ENCODE measurements around the gene OR2T10. TPM values are rescaled to one million over a fixed set of nuclear protein-coding genes. Genes with fewer than 3 reads are reported as not detected.
"Not testable (repeated sequence)": the region's sequence is repeated elsewhere in the genome, so short reads cannot be mapped to it uniquely, and the experiment has no call there.

OR2T10 gene
- total RNA-seq, 4 donors from 2014 or later: not detected

DNA sequence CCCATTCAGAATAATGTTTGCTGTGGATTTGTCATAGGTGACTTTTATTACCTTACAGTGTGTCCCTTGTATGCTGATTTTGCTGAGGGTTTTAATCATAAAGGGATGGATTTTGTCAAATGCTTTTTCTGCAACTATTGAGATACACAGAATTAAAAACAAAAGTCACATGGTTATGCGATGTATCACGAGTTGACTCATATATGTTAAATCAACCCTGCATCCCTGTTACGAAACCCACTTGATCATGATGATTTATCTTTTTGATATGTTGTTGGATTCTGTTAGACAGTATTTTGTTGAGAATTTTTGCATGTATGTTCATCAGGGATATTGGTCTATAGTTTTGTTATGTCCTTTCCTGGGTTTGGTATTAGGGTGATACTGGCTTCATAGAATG is 12.2 kb downstream of the OR2T10 start:
- Histone ChIP-seq H3K27me3 (no peaks in the 10 kb centered on the region), H3K27ac (no peak overlapping the region), H3K36me3 (no peaks in the 10 kb centered on the region), H3K9me3 (no peaks in the 10 kb centered on the region), H3K4me3 (no peak overlapping the region), H3K4me1 (no peaks in the 10 kb centered on the region)
- DNase-seq: no peak
- no peak for TF ChIP-seq POLR2A (IDR thresholded peaks at IDR 0.05)
- TF ChIP-seq, protein P1, sequence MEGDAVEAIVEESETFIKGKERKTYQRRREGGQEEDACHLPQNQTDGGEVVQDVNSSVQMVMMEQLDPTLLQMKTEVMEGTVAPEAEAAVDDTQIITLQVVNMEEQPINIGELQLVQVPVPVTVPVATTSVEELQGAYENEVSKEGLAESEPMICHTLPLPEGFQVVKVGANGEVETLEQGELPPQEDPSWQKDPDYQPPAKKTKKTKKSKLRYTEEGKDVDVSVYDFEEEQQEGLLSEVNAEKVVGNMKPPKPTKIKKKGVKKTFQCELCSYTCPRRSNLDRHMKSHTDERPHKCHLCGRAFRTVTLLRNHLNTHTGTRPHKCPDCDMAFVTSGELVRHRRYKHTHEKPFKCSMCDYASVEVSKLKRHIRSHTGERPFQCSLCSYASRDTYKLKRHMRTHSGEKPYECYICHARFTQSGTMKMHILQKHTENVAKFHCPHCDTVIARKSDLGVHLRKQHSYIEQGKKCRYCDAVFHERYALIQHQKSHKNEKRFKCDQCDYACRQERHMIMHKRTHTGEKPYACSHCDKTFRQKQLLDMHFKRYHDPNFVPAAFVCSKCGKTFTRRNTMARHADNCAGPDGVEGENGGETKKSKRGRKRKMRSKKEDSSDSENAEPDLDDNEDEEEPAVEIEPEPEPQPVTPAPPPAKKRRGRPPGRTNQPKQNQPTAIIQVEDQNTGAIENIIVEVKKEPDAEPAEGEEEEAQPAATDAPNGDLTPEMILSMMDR (IDR thresholded peaks at IDR 0.05): no peak

DNA sequence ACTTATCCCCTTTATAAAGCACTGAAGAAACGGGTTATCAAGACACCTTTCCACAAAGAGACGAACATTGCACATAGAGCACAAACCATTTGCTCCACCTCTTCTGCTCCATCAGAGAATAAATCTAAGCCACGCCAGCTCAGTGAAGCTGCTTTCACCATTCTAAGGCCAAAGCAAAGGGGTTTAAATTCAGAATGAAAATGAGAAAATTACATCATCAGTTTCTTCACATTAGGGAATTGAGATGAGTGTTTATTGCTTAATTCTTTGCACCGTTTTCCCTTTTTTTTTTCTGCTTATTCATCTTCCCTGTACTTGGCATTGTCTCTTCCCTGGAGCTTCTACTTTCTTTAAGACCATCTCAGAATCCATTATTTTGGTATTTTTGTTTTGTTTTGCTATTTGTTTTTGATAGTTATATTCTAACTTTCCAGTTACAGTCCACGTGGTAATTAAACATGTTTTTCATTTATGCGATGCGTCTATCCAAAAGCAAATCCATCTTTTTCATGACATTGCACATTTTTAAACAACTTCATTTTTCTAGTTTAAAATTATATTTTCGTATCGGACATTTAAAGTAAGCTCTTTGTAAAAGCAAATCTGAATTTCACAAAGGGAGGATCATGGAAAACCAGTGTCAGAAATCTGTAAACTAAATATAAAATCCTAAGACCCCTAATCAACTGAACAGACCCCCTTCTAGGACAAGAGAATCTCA is 21.1 kb downstream of the OR2T10 start:
- Histone ChIP-seq H3K27me3 (no peaks in the 10 kb centered on the region), H3K4me3 (no peak overlapping the region), H3K27ac (no peak overlapping the region), H3K4me1 (no peaks in the 10 kb centered on the region), H3K36me3 (no peaks in the 10 kb centered on the region), H3K9me3 (no peaks in the 10 kb centered on the region)
- TF ChIP-seq, protein P1 (IDR thresholded peaks at IDR 0.05): no peak
- TF ChIP-seq POLR2A (IDR thresholded peaks at IDR 0.05): no peak
- no peak for DNase-seq

DNA sequence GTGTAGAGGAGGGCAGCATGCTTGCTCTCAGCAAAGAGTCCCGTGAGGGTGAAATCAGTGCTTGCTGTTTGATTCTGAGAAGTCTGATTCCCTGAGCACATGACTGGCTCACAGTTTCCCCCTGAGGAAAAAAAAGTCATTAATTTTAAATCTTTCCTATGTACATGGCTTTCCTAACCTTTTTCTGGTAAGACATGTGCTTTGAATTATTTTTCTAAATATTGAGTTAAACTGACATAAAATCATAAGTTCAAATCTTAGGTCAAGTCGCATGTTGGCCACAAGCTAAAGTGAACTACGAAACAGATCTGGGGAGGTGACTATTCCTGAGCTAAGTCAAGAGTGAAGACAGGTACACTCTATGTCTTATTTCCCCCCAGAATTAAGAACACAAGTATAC is 22.8 kb downstream of the OR2T10 start, which contains the start of gene OR2T34:
OR2T34 (minus strand) TSS at position 101 of the 400 bp plus-strand sequence; CDS start at position 101, 0 bp downstream.
- not testable (repeated sequence) for H3K27ac ChIP-seq

DNA sequence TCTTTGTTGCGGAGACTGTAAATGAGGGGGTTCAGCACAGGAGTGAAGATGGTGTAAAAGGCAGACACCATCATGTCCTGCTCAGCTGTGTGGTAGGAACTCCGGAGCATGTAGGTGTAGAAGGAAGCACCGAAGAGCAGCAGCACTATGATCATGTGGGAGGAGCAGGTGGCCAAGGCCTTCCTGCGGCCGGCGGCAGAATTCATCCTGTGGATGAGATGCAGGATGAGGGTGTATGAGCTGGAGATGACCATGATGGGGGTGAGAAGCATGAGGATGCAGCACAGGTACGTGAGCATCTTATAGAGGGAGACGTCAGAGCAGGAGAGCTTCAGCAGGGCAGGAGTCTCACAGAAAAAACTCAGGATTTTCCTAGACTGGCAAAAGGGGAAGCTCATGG is 23.6 kb downstream of the OR2T10 start:
- not testable (repeated sequence) for H3K36me3 ChIP-seq, H3K27me3 ChIP-seq, H3K4me3 ChIP-seq, H3K4me1 ChIP-seq, H3K9me3 ChIP-seq, H3K27ac ChIP-seq, DNase-seq

More for the DNA sequence above, 22.8 kb downstream of the OR2T10 start, which contains the start of gene OR2T34:
- H3K4me3 ChIP-seq, DNase-seq, H3K4me1 ChIP-seq, H3K9me3 ChIP-seq, H3K36me3 ChIP-seq, H3K27me3 ChIP-seq: not testable (repeated sequence)

DNA sequence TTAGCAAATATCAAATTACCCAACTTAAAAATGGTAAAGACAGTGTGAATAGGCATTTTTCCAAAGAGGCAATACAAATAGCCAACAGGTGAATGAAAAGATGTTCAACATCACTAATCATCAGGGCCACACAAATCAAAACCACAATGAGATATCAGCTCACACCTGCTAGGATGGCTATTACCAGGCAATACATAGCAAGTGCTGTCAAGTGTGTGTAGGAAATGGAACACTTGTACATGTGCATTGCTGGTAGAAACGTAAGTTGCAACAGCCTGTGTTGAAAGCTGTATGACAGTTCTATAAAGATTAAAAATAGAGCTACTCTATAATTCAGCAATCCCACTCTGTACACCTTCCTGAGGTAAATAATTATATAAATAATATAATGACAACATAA is 25.5 kb downstream of the OR2T10 start:
- H3K4me3 ChIP-seq, DNase-seq, H3K36me3 ChIP-seq, H3K9me3 ChIP-seq, H3K4me1 ChIP-seq, H3K27ac ChIP-seq, H3K27me3 ChIP-seq: not testable (repeated sequence)

DNA sequence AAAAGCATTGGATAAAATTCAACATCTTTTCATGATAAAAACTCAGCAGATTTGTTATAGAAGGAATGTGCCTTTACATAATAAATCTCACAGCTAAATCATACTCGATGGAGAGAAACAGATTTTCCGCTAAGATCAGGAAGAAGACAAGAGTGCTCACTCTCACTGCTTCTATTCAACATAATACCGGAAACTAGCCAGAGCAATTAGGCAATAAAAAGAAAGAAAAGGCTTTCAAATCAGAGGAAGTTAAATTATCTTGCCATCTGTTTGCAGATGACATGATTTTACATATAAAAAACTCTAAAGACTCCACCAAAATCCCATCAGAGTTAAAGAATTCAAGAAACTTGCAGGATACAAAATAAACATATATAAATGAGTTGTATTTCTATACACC is 26.7 kb downstream of the OR2T10 start:
- H3K27me3 ChIP-seq, H3K9me3 ChIP-seq, H3K4me3 ChIP-seq, H3K27ac ChIP-seq, H3K4me1 ChIP-seq, H3K36me3 ChIP-seq, DNase-seq: not testable (repeated sequence)

DNA sequence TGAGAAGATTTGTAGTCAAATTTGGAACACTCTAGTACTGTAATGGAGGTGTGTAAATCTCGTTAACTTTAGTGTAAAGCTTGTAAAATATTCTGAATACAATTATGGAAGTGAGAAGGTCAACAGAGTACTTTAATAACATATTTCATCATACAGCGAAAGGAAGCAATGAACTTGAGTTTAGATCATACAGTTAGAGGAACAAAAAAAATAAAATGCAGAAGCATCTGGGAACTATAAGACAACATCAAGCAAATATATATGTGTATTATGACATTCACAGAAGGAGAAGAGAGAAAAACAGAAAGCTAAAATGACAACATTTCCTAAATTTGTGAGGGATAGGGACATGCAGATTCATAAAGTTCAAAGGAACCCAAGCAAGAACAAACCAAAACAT is 28.5 kb downstream of the OR2T10 start:
- H3K4me3 ChIP-seq, H3K9me3 ChIP-seq, DNase-seq, H3K27me3 ChIP-seq, H3K36me3 ChIP-seq, H3K27ac ChIP-seq, H3K4me1 ChIP-seq: not testable (repeated sequence)

DNA sequence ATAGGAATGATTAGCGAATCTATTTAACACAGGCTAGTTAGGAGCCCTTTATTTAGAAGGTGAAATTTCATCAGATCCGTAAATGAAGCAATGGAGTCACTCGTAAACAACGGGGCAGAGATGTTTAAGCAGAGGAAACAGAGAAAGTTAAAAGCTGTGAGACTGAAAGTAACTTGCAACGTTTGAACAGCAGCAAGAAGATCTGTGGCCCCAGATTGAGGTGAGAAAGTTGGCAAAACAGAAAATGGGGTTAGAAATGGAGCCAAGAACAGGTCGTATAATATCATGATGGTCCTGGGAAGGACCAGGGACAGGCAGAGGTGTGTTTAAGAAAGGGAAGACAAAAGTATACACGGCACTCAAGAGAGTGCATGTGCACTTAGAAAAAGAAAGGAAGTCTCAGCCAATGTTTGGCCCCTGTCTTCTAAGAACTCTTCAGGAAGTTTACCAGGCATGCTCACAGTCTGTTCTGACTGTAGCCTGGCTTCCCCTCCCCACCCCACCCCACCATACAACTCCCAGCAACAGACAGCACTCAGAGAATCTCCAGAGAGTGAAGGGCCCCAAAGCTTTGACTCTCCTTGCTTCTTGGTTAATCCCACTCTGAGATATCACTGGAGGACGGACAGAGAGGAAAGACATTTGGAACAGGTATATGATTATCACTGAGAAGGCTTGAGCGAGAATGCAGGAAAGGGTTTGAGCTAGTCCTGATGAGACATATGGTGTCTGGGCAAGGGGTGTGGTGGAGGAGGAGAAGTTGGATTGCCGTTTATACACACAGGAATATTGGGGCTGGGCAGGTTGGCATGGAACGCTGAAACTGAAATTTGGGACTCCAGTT is 31.7 kb downstream of the OR2T10 start:
- peak overlapping the region in 1 of 4 donors; percentile 10 for H3K27ac ChIP-seq
- H3K4me3 ChIP-seq, DNase-seq, H3K9me3 ChIP-seq, H3K27me3 ChIP-seq, H3K36me3 ChIP-seq, H3K4me1 ChIP-seq: not testable (repeated sequence)

DNA sequence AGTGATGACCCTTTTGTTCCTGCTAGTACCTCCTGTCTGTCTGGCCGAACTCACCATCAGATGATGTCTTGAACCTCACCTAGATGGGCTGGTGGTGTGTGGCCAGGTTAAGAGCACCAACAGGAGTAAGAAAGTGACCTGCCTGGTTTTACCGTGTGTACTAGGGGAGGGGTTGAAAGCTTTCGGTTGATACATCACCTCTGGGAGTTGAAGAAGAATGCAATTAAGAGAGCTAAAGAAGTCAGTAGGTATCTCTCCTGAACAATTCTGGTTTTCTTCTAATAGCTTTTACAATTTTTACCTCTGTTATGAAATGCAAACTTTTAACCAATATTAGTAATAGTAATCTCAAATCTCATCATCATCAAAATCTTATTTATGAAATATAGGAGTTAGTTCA is 34.8 kb downstream of the OR2T10 start, which contains the start of gene OR2T29:
OR2T29 (minus strand) TSS at position 101 of the 400 bp plus-strand sequence. CDS start 3,281 bp downstream, outside the sequence.
- not testable (repeated sequence) for H3K27ac ChIP-seq, H3K9me3 ChIP-seq, H3K4me3 ChIP-seq, H3K36me3 ChIP-seq, DNase-seq, H3K27me3 ChIP-seq, H3K4me1 ChIP-seq

DNA sequence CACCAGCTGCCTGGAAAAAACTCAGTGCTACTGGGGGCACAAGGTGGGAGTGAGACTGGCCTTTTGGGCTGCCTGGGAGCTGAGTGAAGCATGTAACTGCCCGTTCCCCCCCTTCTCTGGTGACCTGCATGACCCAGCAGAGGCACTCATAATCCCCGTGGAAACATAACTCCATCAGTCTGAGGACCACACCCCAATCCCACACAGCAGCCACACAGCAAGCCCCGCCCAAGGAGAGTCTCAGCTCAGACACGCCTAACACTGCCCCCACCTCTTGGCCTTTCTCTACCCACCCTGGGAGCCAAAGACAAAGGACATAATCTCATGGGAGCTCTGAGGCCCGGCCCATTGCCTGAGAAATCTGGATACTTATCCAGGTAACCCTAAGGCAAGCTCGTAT is 46.5 kb downstream of the OR2T10 start:
- H3K4me3 ChIP-seq: not testable (repeated sequence)

DNA sequence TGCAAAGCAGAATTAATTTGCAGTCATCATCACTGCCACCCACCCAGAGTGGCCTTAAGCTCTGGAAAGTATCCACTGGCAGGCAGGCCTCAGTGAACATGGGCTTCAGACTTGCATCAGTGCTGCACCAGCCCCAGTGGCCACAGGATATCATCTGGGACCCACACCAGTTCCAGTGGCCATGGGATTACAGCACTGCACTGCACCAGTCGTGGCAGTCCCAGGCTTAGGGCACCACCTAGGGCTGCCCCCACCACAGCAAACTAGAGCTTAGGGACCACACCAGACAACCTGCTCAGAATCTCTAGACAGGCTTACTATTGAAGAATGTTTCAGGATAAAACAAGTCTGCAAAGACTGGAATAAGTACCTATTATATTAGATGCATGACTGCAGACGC is 50.1 kb downstream of the OR2T10 start:
- H3K36me3 ChIP-seq, H3K4me3 ChIP-seq, H3K9me3 ChIP-seq, DNase-seq, H3K4me1 ChIP-seq, H3K27me3 ChIP-seq, H3K27ac ChIP-seq: not testable (repeated sequence)

More for the DNA sequence above, 46.5 kb downstream of the OR2T10 start:
- H3K9me3 ChIP-seq, DNase-seq, H3K4me1 ChIP-seq, H3K36me3 ChIP-seq, H3K27me3 ChIP-seq, H3K27ac ChIP-seq: not testable (repeated sequence)

All from Peyer's patch (tissue), 4 donors.